Keratinocyte (primary cell): ENCODE results near the gene EML5. TPM values are rescaled to one million over a fixed set of nuclear protein-coding genes. Genes with fewer than 3 reads are reported as not detected.

Experiments used
- DNase-seq: peaks from one replicate; pipeline ENCODE4 v3.0.0-alpha.2; 2011; ENCODE audit warnings: low read depth, missing footprints, low spot score
- FAIRE-seq: peaks from 2 replicates; lab custom pipeline; 2011; peaks lifted over from hg19 to GRCh38; lab: Jason Lieb, UNC
- H2AFZ ChIP-seq: 2 replicates; pipeline ENCODE4 v1.6.0; 2012; ENCODE audit warnings: low read length, control low read depth, inconsistent platforms; ENCODE audit not compliant: control insufficient read depth
- H3K27ac ChIP-seq: 2 replicates; pipeline ENCODE4 v1.5.1; 2011; ENCODE audit warnings: low read length; ENCODE audit not compliant: control insufficient read depth, insufficient read depth
- H3K27me3 ChIP-seq: 3 replicates; pipeline ENCODE4 v1.6.0; 2011; ENCODE audit warnings: low read length; ENCODE audit not compliant: control insufficient read depth, insufficient read depth; ENCODE audit errors: extremely low read depth
- H3K36me3 ChIP-seq, 2 experiments: 2 replicates in 1 of 2; 3 replicates in 1 of 2; pipeline ENCODE4 v1.5.1; 2011; ENCODE audit warnings: low read length in 2 of 2, mild to moderate bottlenecking in 1 of 2; ENCODE audit not compliant: control insufficient read depth in 2 of 2, insufficient read depth in 2 of 2; ENCODE audit errors: extremely low read depth in 1 of 2
- H3K4me1 ChIP-seq: 3 replicates; pipeline ENCODE4 v1.5.1; 2011; ENCODE audit warnings: low read length; ENCODE audit not compliant: control insufficient read depth, insufficient read depth; ENCODE audit errors: extremely low read depth
- H3K4me2 ChIP-seq: 3 replicates; pipeline ENCODE4 v1.6.0; 2011; ENCODE audit warnings: low read depth, low read length; ENCODE audit not compliant: control insufficient read depth, insufficient read depth; ENCODE audit errors: extremely low read depth
- H3K4me3 ChIP-seq, 3 experiments: fragments of 200-600 bp in 1 of 3; sonication (generic) in 1 of 3; 2 replicates in 2 of 3; 3 replicates in 1 of 3; pipeline ENCODE4 v1.5.1; 2011 to 2016; ENCODE audit warnings: low read length in 3 of 3, mild to moderate bottlenecking in 3 of 3, control low read depth in 2 of 3, inconsistent platforms in 1 of 3, low read depth in 1 of 3, mixed read lengths in 1 of 3, mixed run types in 1 of 3, moderate library complexity in 1 of 3; ENCODE audit not compliant: control insufficient read depth in 2 of 3, insufficient read depth in 2 of 3; ENCODE audit errors: extremely low read depth in 1 of 3
- H3K79me2 ChIP-seq: 2 replicates; pipeline ENCODE4 v1.6.0; 2012; ENCODE audit warnings: low read length; ENCODE audit not compliant: control insufficient read depth, insufficient read depth
- H3K9ac ChIP-seq: 3 replicates; pipeline ENCODE4 v1.6.0; 2011; ENCODE audit warnings: low read length; ENCODE audit not compliant: control insufficient read depth, insufficient read depth; ENCODE audit errors: extremely low read depth
- H3K9me1 ChIP-seq: 3 replicates; pipeline ENCODE4 v1.6.0; 2011; ENCODE audit warnings: low read length; ENCODE audit not compliant: control insufficient read depth, insufficient read depth; ENCODE audit errors: extremely low read depth
- H3K9me3 ChIP-seq: 2 replicates; pipeline ENCODE4 v1.5.1; 2012; ENCODE audit warnings: low read depth, low read length; ENCODE audit not compliant: control insufficient read depth
- H4K20me1 ChIP-seq: 3 replicates; pipeline ENCODE4 v1.6.0; 2011; ENCODE audit warnings: low read length; ENCODE audit not compliant: control insufficient read depth, insufficient read depth; ENCODE audit errors: extremely low read depth
- CTCF ChIP-seq, 3 experiments: IDR thresholded peaks in 1 of 3; conservative IDR thresholded peaks in 1 of 3; optimal IDR thresholded peaks in 1 of 3; 2 replicates in 2 of 3; 3 replicates in 1 of 3; pipeline versions ENCODE3 to v1.5.1; 2011; ENCODE audit warnings: low read length in 3 of 3, mild to moderate bottlenecking in 3 of 3, moderate library complexity in 2 of 3, control low read depth in 1 of 3, inconsistent platforms in 1 of 3; ENCODE audit not compliant: insufficient read depth in 2 of 3; ENCODE audit errors: extremely low read depth in 1 of 3
- EZH2 ChIP-seq: IDR thresholded peaks from one replicate; pipeline ENCODE4 v1.6.1; 2012; ENCODE audit warnings: inconsistent platforms, mild to moderate bottlenecking, low read length, moderate library complexity
- dilution Hi-C: fragments of 300-500 bp; cut with MboI; formaldehyde crosslinking; loops from one replicate; pipeline ENCODE4 v1.7.0; 2020; ENCODE audit warnings: low sequenced_read_pairs; ENCODE audit not compliant: extremely low pct_ligation_motif_present
- polyA plus RNA-seq, 5 experiments: library from polyadenylated mRNA; depleted of rRNA in 3 of 5; stranded (reverse) in 3 of 5; stranded (forward) in 1 of 5; unstranded in 1 of 5; fragments of >200 nt; gene quantifications; 1 replicate in 1 of 5; 2 replicates in 3 of 5; 3 replicates in 1 of 5; pipeline versions ENCODE4 v1.2.1 to v1.2.3, GENCODE V29; 2011 to 2012; ENCODE audit warnings: missing spikeins in 2 of 5, low read depth in 1 of 5, low replicate concordance in 1 of 5

The EML5 gene
- polyA plus RNA-seq, 1 donor (not counting 4 experiments of a cell fraction or from before 2014, with no cell fraction given) = 1.4 TPM

GRCh38 chr14:88618476-88618875 is 174.3 kb downstream of the EML5 start:
- Histone ChIP-seq H3K27me3 (no peaks in the 10 kb centered on the region), H4K20me1 (no peaks in the 10 kb centered on the region), H3K4me1 (peaks cover 30% of the 10 kb centered on the region), H3K4me3 (no peak overlapping the region), H3K9me1 (no peaks in the 10 kb centered on the region), H3K4me2 (no peak overlapping the region), H3K36me3 (peaks cover 0 to 4% of the 10 kb centered on the region in 2 experiments), H2AFZ (no peak overlapping the region), H3K27ac (no peak overlapping the region), H3K9me3 (no peaks in the 10 kb centered on the region), H3K9ac (no peak overlapping the region), H3K79me2 (no peaks in the 10 kb centered on the region)
- dilution Hi-C loops = no loop called here
- FAIRE-seq = no peak
- DNase-seq = no peak
- TF ChIP-seq CTCF (optimal IDR thresholded peaks at IDR 0.05 in 1 of 3, IDR thresholded peaks at IDR 0.05 in 1 of 3, conservative IDR thresholded peaks at IDR 0.05 in 1 of 3; ENCODE audit: extremely low read depth in 1 of 3, insufficient read depth in 2 of 3, low read length in 3 of 3) = no peak
- no peak for TF ChIP-seq EZH2

GRCh38 chr14:88617479-88617878 is 175.3 kb downstream of the EML5 start:
- H3K27me3 ChIP-seq = no peaks in the 10 kb centered on the region
- H3K9me3 ChIP-seq = no peaks in the 10 kb centered on the region
- no peak overlapping the region for H2AFZ ChIP-seq
- H3K4me2 ChIP-seq = no peak overlapping the region
- H3K36me3 ChIP-seq = peaks cover 0 to 4% of the 10 kb centered on the region in 2 experiments
- H3K9ac ChIP-seq = no peak overlapping the region
- H3K27ac ChIP-seq = no peak overlapping the region
- no peak overlapping the region for H3K4me3 ChIP-seq
- peaks cover 39% of the 10 kb centered on the region for H3K4me1 ChIP-seq
- FAIRE-seq = no peak
- H3K79me2 ChIP-seq = no peaks in the 10 kb centered on the region
- H4K20me1 ChIP-seq = no peaks in the 10 kb centered on the region
- DNase-seq = no peak
- H3K9me1 ChIP-seq = no peaks in the 10 kb centered on the region
- TF ChIP-seq EZH2 (no peak), CTCF (optimal IDR thresholded peaks at IDR 0.05 in 1 of 3, IDR thresholded peaks at IDR 0.05 in 1 of 3, conservative IDR thresholded peaks at IDR 0.05 in 1 of 3; ENCODE audit: extremely low read depth in 1 of 3, insufficient read depth in 2 of 3, low read length in 3 of 3) (no peak)
- dilution Hi-C loops = no loop called here
